ENCODE measurements around the gene ITGB1. TPM values are rescaled to one million over a fixed set of nuclear protein-coding genes. Genes with fewer than 3 reads are reported as not detected.
"Not testable (repeated sequence)": the region's sequence is repeated elsewhere in the genome, so short reads cannot be mapped to it uniquely, and the experiment has no call there.

Gene ITGB1
- total RNA-seq, 4 donors from 2014 or later, result 167 to 261 (median 218) TPM

DNA sequence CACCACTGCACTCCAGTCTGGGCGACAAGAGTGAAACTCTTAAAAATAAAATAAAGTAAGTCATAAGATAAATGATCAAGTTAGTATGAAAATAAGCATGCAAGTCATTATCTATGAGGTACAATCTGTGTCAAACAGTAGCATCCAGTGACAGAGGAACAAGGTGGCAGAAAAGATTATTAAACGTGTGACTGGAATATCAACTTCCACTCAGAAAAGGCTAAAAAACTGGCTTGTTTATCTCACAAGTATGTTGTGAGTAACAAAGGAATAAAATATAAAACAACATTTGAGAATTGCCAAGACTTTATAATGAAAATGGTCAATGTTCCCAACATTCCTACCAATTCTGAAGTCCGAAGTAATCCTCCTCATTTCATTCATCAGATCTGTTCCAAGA lies 30.3 kb downstream of the ITGB1 start:
- peaks cover 5% of the 10 kb centered on the region for H3K4me1 ChIP-seq
- TF ChIP-seq POLR2A (IDR thresholded peaks at IDR 0.05) (no peak), EP300 (IDR thresholded peaks at IDR 0.05) (no peak), POLR2AphosphoS5 (IDR thresholded peaks at IDR 0.05) (no peak)
- TF ChIP-seq, protein P1, sequence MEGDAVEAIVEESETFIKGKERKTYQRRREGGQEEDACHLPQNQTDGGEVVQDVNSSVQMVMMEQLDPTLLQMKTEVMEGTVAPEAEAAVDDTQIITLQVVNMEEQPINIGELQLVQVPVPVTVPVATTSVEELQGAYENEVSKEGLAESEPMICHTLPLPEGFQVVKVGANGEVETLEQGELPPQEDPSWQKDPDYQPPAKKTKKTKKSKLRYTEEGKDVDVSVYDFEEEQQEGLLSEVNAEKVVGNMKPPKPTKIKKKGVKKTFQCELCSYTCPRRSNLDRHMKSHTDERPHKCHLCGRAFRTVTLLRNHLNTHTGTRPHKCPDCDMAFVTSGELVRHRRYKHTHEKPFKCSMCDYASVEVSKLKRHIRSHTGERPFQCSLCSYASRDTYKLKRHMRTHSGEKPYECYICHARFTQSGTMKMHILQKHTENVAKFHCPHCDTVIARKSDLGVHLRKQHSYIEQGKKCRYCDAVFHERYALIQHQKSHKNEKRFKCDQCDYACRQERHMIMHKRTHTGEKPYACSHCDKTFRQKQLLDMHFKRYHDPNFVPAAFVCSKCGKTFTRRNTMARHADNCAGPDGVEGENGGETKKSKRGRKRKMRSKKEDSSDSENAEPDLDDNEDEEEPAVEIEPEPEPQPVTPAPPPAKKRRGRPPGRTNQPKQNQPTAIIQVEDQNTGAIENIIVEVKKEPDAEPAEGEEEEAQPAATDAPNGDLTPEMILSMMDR (IDR thresholded peaks at IDR 0.05), result no peak
- H3K4me3 ChIP-seq, result no peak overlapping the region
- H3K9me3 ChIP-seq, result no peaks in the 10 kb centered on the region
- no peaks in the 10 kb centered on the region for H3K27me3 ChIP-seq
- DNase-seq (ENCODE audit: low spot score in 2 of 2), result no peak
- peaks cover 61% of the 10 kb centered on the region for H3K36me3 ChIP-seq
- WGBS, result 98% methylated on average over 3 of the region's 3 CpGs
- H3K27ac ChIP-seq, result no peak overlapping the region

DNA sequence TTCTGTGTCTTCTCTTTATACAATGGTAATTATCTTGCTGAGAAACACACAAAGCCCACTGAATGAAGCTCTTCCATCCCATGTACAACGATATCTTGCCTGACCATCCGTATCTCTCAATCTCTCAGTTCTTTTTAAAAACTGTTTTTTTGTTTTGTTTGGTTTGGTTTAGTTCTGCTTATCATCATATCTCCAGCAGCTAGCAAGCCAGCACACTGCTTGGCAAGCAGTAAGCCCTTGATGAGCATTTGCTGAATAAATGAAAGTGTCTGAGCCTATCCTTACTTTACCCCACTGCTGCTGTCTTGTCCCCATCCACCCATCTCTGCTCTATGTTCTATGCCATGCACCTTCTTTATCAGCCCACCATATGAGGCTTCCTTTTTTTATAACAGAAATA lies 34.2 kb downstream of the ITGB1 start:
- DNase-seq (ENCODE audit: low spot score in 2 of 2), result no peak
- 63% methylated on average over 2 of the region's 2 CpGs for WGBS
- Histone ChIP-seq H3K36me3 (peaks cover 80% of the 10 kb centered on the region), H3K4me1 (no peaks in the 10 kb centered on the region), H3K27ac (no peak overlapping the region), H3K4me3 (no peak overlapping the region), H3K9me3 (no peaks in the 10 kb centered on the region), H3K27me3 (no peaks in the 10 kb centered on the region)
- TF ChIP-seq, protein P1 (IDR thresholded peaks at IDR 0.05), result no peak
- TF ChIP-seq POLR2A (IDR thresholded peaks at IDR 0.05) (no peak), EP300 (IDR thresholded peaks at IDR 0.05) (no peak), POLR2AphosphoS5 (IDR thresholded peaks at IDR 0.05) (no peak)

DNA sequence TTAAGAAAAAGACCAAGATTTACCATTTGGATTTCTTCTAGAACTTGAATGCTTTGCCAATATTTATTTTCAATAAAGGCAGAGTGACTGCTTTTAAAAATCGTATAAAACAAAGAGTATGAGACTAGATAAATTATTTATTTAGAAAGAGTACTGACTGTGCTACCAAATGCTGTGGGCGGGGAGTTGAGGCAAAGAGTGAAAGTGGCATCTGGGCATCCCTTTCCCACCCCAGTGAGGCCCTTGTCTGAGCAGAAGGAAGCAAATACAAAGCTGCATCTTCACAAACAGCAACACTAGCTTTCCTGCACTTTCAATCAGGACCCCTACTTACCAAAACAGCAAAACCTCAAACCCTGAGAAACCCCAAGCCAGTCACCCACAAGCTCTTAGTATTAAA lies 34.9 kb downstream of the ITGB1 start:
- no peak for DNase-seq (ENCODE audit: low spot score in 2 of 2)
- TF ChIP-seq, protein P1 (IDR thresholded peaks at IDR 0.05), result no peak
- TF ChIP-seq EP300 (IDR thresholded peaks at IDR 0.05), result no peak
- TF ChIP-seq POLR2AphosphoS5 (IDR thresholded peaks at IDR 0.05), result no peak
- no peak for TF ChIP-seq POLR2A (IDR thresholded peaks at IDR 0.05)
- H3K27ac ChIP-seq, result no peak overlapping the region
- H3K4me3 ChIP-seq, result no peak overlapping the region
- no peaks in the 10 kb centered on the region for H3K4me1 ChIP-seq
- 70% methylated on average over 2 of the region's 2 CpGs for WGBS
- no peaks in the 10 kb centered on the region for H3K27me3 ChIP-seq
- H3K9me3 ChIP-seq, result no peaks in the 10 kb centered on the region
- peaks cover 79% of the 10 kb centered on the region for H3K36me3 ChIP-seq

DNA sequence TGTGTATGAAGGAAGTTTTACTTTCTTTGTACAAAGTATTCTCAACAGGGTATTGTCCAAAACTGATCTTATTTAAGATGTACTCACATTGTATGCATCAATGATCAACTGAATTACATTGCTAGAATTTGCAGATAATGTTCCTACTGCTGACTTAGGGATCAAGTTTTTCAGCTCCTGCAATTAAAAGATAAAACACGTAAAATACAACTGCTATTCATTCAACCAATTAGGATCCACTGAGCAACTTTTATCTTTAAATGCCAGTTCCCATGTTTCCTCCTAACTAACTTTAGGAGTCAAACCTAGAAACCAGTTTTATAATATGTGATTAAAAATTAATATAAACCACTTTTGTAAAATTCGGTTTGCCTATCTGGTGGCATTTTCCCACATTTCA lies 35.9 kb downstream of the ITGB1 start:
- H3K4me1 ChIP-seq, result no peaks in the 10 kb centered on the region
- H3K4me3 ChIP-seq, result no peak overlapping the region
- peaks cover 75% of the 10 kb centered on the region for H3K36me3 ChIP-seq
- H3K9me3 ChIP-seq, result no peaks in the 10 kb centered on the region
- no peak overlapping the region for H3K27ac ChIP-seq
- TF ChIP-seq, protein P1 (IDR thresholded peaks at IDR 0.05), result no peak
- TF ChIP-seq POLR2A (IDR thresholded peaks at IDR 0.05) (no peak), POLR2AphosphoS5 (IDR thresholded peaks at IDR 0.05) (no peak), EP300 (IDR thresholded peaks at IDR 0.05) (no peak)
- no peak for DNase-seq (ENCODE audit: low spot score in 2 of 2)
- WGBS, result 86% methylated on average over 2 of the region's 2 CpGs
- no peaks in the 10 kb centered on the region for H3K27me3 ChIP-seq

DNA sequence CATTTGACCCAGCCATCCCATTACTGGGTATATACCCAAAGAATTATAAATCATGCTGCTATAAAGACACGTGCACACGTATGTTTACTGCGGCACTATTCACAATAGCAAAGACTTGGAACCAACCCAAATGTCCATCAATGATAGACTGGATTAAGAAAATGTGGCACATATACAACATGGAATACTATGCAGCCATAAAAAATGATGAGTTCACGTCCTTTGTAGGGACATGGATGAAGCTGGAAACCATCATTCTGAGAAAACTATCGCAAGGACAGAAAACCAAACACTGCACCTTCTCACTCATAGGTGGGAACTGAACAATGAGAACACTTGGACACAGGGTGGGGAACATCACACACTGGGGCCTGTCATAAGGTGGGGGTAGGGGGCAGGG lies 40.2 kb downstream of the ITGB1 start:
- not testable (repeated sequence) for DNase-seq (ENCODE audit: low spot score in 2 of 2)
- WGBS, result 95% methylated on average over 5 of the region's 5 CpGs
- peaks cover 44% of the 10 kb centered on the region for H3K36me3 ChIP-seq

More for the DNA sequence above, 40.2 kb downstream of the ITGB1 start:
- not testable (repeated sequence) for H3K27ac ChIP-seq, H3K27me3 ChIP-seq, H3K9me3 ChIP-seq, H3K4me3 ChIP-seq, H3K4me1 ChIP-seq

Measured in suprapubic skin (tissue), 4 donors.